ENCODE data around the gene SSR1. TPM values are rescaled to one million over a fixed set of nuclear protein-coding genes. Genes with fewer than 3 reads are reported as not detected.

Gene SSR1
- total RNA-seq, 1 donor from 2014 or later, result 96.6 TPM

GRCh38 chr6:7298113-7298512, 14.9 kb downstream of the SSR1 start:
- Histone ChIP-seq H3K9ac (no peak overlapping the region), H3K4me1 (no peaks in the 10 kb centered on the region), H3K27me3 (no peaks in the 10 kb centered on the region), H3K27ac (no peak overlapping the region), H3K4me3 (no peak overlapping the region), H2AFZ (replicated peaks) (no peak overlapping the region), H3K4me2 (no peak overlapping the region), H4K20me1 (ENCODE audit: low read depth) (peaks cover 5% of the 10 kb centered on the region), H3K9me3 (ENCODE audit: low read depth) (no peaks in the 10 kb centered on the region), H3K79me2 (ENCODE audit: low read depth) (no peaks in the 10 kb centered on the region), H3K36me3 (peaks cover 62% of the 10 kb centered on the region), H3F3A (ENCODE audit: low read depth) (no peaks in the 10 kb centered on the region)
- no peak overlapping the region for H3K27ac Mint-ChIP-seq
- H3K27me3 Mint-ChIP-seq (ENCODE audit: insufficient read depth, low read depth), result no peaks in the 10 kb centered on the region
- no peaks in the 10 kb centered on the region for H3K4me1 Mint-ChIP-seq
- no peak overlapping the region for H3K4me3 Mint-ChIP-seq
- TF ChIP-seq CTCF (IDR thresholded peaks at IDR 0.05), result no peak
- peaks cover 17% of the 10 kb centered on the region for H3K36me3 Mint-ChIP-seq
- no peaks in the 10 kb centered on the region for H3K9me3 Mint-ChIP-seq
- no peak for DNase-seq (ENCODE audit: low spot score)

GRCh38 chr6:7296602-7297001, 16.4 kb downstream of the SSR1 start:
- no peaks in the 10 kb centered on the region for H3K4me1 ChIP-seq
- no peak overlapping the region for H3K4me3 Mint-ChIP-seq
- no peak for DNase-seq (ENCODE audit: low spot score)
- no peak overlapping the region for H3K4me2 ChIP-seq
- peaks cover 21% of the 10 kb centered on the region for H3K36me3 Mint-ChIP-seq
- H3F3A ChIP-seq (ENCODE audit: low read depth), result no peaks in the 10 kb centered on the region
- H3K27ac Mint-ChIP-seq, result no peak overlapping the region
- no peaks in the 10 kb centered on the region for H3K4me1 Mint-ChIP-seq
- no peak for TF ChIP-seq CTCF (IDR thresholded peaks at IDR 0.05)
- no peak for TF ChIP-seq EZH2 (IDR thresholded peaks at IDR 0.05)
- no peak for TF ChIP-seq EZH2phosphoT487 (IDR thresholded peaks at IDR 0.05)
- peaks cover 51% of the 10 kb centered on the region for H3K36me3 ChIP-seq
- no peaks in the 10 kb centered on the region for H3K27me3 ChIP-seq
- no peaks in the 10 kb centered on the region for H3K79me2 ChIP-seq (ENCODE audit: low read depth)
- H2AFZ ChIP-seq (replicated peaks), result no peak overlapping the region
- H3K27ac ChIP-seq, result no peak overlapping the region
- no peak overlapping the region for H3K4me3 ChIP-seq
- no peaks in the 10 kb centered on the region for H3K9me3 Mint-ChIP-seq
- H3K9ac ChIP-seq, result no peak overlapping the region
- H3K27me3 Mint-ChIP-seq (ENCODE audit: insufficient read depth, low read depth), result no peaks in the 10 kb centered on the region
- peaks cover 5% of the 10 kb centered on the region for H4K20me1 ChIP-seq (ENCODE audit: low read depth)
- no peaks in the 10 kb centered on the region for H3K9me3 ChIP-seq (ENCODE audit: low read depth)

- Mint-ChIP-seq H3K9me3 (no peaks in the 10 kb centered on the region), H3K27me3 (ENCODE audit: insufficient read depth, low read depth) (no peaks in the 10 kb centered on the region), H3K4me1 (no peaks in the 10 kb centered on the region), H3K36me3 (peaks cover 16% of the 10 kb centered on the region), H3K27ac (no peak overlapping the region), H3K4me3 (no peak overlapping the region)
- Histone ChIP-seq H3K9me3 (ENCODE audit: low read depth) (no peaks in the 10 kb centered on the region), H3F3A (ENCODE audit: low read depth) (no peaks in the 10 kb centered on the region), H3K27ac (no peak overlapping the region), H3K36me3 (peaks cover 47% of the 10 kb centered on the region), H3K4me2 (no peak overlapping the region), H3K4me3 (no peak overlapping the region), H3K4me1 (no peaks in the 10 kb centered on the region), H3K27me3 (no peaks in the 10 kb centered on the region), H2AFZ (replicated peaks) (no peak overlapping the region), H4K20me1 (ENCODE audit: low read depth) (peaks cover 3% of the 10 kb centered on the region), H3K79me2 (ENCODE audit: low read depth) (no peaks in the 10 kb centered on the region), H3K9ac (no peak overlapping the region)
- DNase-seq (ENCODE audit: low spot score), result no peak
- no peak for TF ChIP-seq CTCF (IDR thresholded peaks at IDR 0.05)
- no peak for TF ChIP-seq EZH2phosphoT487 (IDR thresholded peaks at IDR 0.05)
- TF ChIP-seq EZH2 (IDR thresholded peaks at IDR 0.05), result no peak
Observed at GRCh38 chr6:7295916-7296315, 17.1 kb downstream of the SSR1 start.
